Neural progenitor cell (in vitro differentiated cells): ENCODE data around the gene SIRPA.

Source experiments
- CTCF ChIP-seq: fragments of 200-600 bp; sonication (generic); IDR thresholded peaks from 2 replicates; pipeline ENCODE4 v1.5.1; 2017; ENCODE audit warnings: antibody characterized with exemption, mild to moderate bottlenecking
- EZH2 ChIP-seq: fragments of 200-600 bp; sonication (generic); IDR thresholded peaks from 2 replicates; pipeline ENCODE4 v1.6.1; 2017; ENCODE audit warnings: antibody characterized with exemption, mild to moderate bottlenecking, moderate library complexity

DNA sequence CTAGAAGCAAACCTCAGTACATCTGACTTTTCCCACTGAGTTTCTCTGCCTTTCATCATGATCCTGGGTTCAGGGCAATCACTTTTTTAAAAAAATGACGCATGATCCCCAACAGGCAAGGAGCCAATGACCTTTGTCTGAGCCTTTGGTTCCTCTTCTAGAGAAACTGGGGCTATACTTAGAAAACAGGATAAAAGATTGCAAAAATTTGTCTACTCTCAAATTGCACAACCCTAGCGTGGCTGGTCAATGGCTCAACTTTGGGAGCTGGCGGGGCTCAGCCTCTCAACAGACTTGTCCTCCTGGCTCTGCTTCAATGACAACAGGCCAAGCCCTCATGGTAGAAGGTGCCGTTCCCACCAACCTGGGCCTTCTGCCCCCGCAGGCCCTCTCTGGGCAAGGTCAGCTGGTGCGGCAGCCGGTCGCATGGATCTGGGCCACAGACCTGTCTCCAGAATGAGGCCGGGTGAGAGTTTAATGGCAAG is 50.0 kb downstream of the SIRPA start:
- TF ChIP-seq CTCF: no peak
- no peak for TF ChIP-seq EZH2
